Skeletal muscle cell (primary cell): ENCODE measurements around the gene STX16.
A peak's percentile ranks its signal among the peaks of the same experiment; 100 is the strongest.

Experiments
- DNase-seq: peaks from one replicate; pipeline ENCODE4 v3.0.0-alpha.2; 2010; ENCODE audit warnings: low read depth
- H3K4me3 ChIP-seq: 2 replicates; pipeline ENCODE4 v1.5.1; 2011; ENCODE audit warnings: low read depth, mild to moderate bottlenecking, control low read depth, low read length, moderate library complexity

The STX16 gene

GRCh38 chr20:58617158-58617557 lies 33.9 kb upstream of the STX16 start:
- DNase-seq: no peak
- no peak overlapping the region for H3K4me3 ChIP-seq

DNA sequence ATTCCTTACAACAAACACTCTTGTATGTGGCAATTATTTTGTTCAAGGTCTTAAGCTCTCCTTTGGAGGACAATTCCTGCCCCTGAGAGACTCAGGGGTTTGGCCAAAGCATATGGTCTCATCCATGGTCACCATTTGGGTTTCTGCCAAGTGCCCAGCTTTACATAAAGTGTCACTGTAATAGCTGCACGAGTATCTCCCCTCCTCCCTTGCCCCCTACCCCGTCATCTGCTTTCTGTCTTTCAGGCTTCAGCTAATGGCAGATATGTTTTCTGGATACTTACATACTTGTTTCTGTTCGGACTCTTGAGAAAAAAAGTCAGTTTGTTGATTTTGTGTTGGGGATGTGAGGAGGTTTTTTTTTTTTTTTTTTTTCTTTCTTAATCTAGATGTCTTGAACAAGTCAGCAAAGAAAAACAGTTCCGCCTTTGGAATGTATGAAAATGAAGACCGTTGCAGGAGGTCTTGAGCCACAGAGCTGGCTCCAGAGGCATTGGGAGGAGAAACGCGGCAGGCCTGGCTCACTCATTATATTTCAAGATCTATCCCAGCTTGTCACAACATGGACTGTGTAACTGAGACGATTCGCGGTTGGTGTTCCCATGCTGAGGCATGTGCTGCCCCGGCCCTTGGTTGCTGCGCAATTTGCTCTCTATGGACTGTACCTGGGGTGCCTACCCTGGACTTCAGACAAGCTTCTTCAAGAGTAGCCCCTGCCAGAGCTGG lies 32.6 kb upstream of the STX16 start:
- no peak for DNase-seq
- H3K4me3 ChIP-seq: no peak overlapping the region

DNA sequence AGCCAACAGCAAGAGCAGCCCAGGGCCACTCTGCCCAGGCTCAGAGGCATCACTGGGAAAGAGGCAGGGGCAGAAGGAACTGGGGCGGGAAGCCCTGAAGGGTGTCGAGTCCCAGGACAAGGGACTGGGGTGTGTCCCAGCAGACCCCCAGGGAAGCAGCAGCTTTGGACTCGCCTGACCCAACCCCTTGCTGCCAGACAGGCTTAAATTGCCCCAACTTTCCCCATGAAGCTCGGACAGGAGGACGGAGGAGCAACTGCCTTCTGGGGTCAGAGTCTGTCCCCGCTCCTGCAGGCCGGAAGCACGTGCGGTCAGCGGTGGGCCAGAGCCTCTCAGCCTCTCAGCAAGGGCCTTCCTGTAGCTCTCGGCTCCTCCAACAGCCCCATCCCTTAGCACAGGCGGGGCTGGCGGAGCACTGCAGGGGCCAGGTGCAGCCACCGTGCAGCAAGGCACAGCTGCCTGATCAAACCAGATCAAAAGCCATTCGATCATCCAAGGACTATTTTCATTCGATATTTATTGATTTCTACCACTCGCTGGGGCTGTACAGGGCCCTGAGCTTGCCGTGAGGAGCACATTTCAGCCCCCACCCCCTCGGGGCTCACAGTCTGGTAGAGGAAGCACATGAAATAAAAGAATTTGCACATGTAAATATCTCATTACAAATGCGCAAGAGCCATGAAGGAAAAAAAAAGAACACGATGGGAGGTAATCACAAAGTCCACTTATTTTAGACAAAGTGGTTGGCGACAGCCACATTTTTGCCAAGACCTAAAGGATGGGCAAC lies 31.8 kb upstream of the STX16 start:
- no peak for DNase-seq
- no peak overlapping the region for H3K4me3 ChIP-seq

DNA sequence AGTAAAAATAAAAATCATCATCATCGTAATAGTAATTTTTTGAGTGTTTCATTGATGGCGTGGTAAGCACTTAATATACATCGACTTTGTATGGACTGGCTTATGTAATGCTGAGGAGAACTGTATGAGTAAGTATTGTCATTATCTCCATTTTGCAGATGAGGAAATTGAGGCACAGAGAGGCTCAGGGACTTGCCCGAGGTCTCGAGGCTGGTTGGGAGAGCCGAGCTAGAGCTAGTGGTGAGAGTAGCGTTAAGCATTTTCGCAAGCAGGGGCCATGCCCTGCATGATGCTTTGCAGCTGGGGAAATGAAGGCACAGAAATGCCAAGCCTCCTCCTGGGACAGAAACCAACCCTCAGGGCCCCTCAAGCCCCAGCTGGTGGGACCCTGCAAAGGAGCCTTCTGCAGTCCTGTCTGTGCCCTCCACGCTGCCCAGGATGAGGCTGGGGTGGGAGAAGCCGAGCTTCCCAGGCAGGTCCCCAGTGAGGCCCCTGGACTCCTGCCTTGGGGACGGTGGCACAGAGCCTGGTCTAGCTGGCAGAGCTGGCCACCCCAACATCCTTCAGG lies 31.1 kb upstream of the STX16 start:
- H3K4me3 ChIP-seq: no peak overlapping the region
- no peak for DNase-seq

GRCh38 chr20:58621906-58622548 lies 29.1 kb upstream of the STX16 start:
- DNase-seq: no peak
- no peak overlapping the region for H3K4me3 ChIP-seq

DNA sequence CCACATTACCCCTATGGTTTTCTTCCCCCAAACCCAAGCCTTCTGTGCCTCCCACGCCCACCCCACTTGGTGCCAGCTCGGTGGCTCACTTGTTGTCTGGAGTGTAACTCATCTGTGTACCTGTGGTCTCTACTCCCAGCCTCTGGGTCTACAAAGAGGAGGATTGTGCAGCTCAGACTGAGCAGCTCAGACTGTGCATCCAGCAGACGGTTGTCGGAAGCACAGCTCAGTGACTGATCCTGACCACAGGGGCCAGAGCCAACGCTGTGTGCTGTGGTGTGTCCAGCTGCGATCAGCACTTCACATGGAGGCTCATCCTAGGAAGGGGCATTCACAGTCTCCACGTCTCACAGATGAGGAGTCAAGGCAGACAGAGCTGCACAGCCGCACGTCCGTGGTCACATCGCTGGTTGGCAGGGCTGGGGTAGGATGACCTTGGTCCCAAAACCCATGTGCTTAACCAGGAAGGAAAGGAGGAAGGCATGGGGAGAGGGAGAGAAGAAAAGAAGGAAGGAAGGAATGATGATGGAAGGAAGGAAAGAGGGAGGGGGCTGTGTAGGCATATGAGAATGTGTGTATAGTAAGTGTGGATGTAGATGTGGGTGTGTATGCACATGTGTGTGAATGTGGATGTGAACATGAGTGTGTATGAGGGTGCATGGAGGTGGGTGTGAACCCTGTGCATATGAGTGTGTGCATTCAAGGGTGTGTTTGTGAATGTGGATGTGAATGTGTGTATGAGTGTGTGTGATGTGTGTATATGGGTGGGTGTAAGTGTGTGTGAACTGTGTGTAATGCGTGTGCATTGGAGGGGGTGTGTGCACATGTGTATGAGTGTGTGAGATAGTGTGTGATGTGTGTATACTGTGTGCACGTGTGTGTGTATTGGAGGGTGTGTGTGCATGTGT lies 28.2 kb upstream of the STX16 start:
- H3K4me3 ChIP-seq: no peak overlapping the region
- DNase-seq: no peak

- DNase-seq: peak; percentile 90
- no peak overlapping the region for H3K4me3 ChIP-seq
Measured at GRCh38 chr20:58623579-58624473, 27.3 kb upstream of the STX16 start.

DNA sequence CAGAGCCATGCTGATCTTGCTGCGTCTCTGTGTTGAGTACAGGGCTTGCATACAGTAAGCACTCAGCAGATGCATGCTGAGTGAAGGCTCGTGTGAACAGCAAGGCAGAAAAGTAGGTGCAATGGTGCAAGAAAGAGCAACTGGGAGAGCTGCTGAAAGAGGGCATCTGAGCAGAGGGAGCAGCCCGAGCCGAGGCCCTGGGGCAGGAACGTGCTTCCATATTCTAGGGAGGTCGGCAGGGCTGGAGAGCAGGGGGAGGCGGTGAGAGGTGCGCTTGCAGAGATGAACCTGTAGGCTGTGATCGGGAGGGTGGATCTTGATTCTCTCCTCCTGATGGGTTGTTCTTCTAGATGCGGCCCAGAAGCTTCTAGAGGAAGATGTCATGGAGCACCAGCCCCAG lies 26.4 kb upstream of the STX16 start:
- no peak overlapping the region for H3K4me3 ChIP-seq
- no peak for DNase-seq

- H3K4me3 ChIP-seq: no peak overlapping the region
- no peak for DNase-seq
Measured at GRCh38 chr20:58625585-58625984, 25.5 kb upstream of the STX16 start.

DNA sequence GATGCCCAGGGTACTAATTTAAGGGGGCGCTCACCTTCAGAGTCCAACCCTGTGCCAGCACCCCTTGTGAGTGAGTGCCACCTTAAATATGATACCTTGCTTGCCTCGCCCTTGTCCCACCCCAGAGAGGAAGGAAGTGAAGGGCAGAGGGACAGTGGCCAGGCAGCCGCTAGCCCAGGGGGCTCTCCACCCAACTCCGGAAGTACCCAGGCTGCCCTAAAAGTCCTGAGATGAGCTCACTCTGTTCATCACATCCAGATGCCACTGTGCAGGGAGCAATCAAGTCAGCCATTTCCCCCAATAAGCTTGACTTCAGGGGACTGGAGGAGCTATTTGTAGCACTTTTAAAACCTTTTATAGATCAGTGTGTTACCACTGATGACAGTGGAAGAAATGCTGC lies 25.0 kb upstream of the STX16 start:
- DNase-seq: no peak
- H3K4me3 ChIP-seq: no peak overlapping the region

- no peak overlapping the region for H3K4me3 ChIP-seq
- no peak for DNase-seq
Measured at GRCh38 chr20:58627212-58628072, 23.6 kb upstream of the STX16 start.

GRCh38 chr20:58628491-58629214 lies 22.4 kb upstream of the STX16 start:
- DNase-seq: no peak
- no peak overlapping the region for H3K4me3 ChIP-seq

- DNase-seq: no peak
- H3K4me3 ChIP-seq: no peak overlapping the region
Measured at GRCh38 chr20:58629215-58629580, 21.9 kb upstream of the STX16 start.

GRCh38 chr20:58630063-58630462 lies 21.0 kb upstream of the STX16 start:
- no peak overlapping the region for H3K4me3 ChIP-seq
- DNase-seq: no peak

GRCh38 chr20:58633161-58634053 lies 17.7 kb upstream of the STX16 start:
- DNase-seq: no peak
- no peak overlapping the region for H3K4me3 ChIP-seq

GRCh38 chr20:58634059-58634458 lies 17.0 kb upstream of the STX16 start:
- DNase-seq: no peak
- no peak overlapping the region for H3K4me3 ChIP-seq
